ENCODE results near the gene PRKCH.

Gene PRKCH

DNA sequence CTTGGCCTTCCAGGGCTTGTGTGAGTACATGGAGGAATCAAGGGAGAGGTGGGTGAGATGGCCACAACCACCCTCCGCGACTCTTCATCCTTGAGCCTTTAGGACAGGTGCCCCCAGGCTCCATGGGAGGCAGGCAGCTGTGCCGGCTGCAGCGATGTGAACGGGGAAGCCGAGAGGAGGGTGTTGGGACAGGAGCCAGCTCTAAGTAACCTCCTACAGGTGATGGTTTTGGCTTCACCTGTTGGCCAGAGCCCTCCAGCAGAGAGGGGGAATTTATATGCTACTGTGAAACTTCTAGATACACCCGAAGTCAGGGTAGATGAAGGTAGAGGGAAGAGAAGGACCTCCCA is 241.8 kb downstream of the PRKCH start:
- DNase-seq (ENCODE audit: low read depth), result no peak
- H3K4me3 ChIP-seq (ENCODE audit: low read depth, low read length), result no peak overlapping the region
- TF ChIP-seq, protein P1, sequence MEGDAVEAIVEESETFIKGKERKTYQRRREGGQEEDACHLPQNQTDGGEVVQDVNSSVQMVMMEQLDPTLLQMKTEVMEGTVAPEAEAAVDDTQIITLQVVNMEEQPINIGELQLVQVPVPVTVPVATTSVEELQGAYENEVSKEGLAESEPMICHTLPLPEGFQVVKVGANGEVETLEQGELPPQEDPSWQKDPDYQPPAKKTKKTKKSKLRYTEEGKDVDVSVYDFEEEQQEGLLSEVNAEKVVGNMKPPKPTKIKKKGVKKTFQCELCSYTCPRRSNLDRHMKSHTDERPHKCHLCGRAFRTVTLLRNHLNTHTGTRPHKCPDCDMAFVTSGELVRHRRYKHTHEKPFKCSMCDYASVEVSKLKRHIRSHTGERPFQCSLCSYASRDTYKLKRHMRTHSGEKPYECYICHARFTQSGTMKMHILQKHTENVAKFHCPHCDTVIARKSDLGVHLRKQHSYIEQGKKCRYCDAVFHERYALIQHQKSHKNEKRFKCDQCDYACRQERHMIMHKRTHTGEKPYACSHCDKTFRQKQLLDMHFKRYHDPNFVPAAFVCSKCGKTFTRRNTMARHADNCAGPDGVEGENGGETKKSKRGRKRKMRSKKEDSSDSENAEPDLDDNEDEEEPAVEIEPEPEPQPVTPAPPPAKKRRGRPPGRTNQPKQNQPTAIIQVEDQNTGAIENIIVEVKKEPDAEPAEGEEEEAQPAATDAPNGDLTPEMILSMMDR (IDR thresholded peaks at IDR 0.05; ENCODE audit: low read depth, low read length, missing control alignments), result no peak

DNA sequence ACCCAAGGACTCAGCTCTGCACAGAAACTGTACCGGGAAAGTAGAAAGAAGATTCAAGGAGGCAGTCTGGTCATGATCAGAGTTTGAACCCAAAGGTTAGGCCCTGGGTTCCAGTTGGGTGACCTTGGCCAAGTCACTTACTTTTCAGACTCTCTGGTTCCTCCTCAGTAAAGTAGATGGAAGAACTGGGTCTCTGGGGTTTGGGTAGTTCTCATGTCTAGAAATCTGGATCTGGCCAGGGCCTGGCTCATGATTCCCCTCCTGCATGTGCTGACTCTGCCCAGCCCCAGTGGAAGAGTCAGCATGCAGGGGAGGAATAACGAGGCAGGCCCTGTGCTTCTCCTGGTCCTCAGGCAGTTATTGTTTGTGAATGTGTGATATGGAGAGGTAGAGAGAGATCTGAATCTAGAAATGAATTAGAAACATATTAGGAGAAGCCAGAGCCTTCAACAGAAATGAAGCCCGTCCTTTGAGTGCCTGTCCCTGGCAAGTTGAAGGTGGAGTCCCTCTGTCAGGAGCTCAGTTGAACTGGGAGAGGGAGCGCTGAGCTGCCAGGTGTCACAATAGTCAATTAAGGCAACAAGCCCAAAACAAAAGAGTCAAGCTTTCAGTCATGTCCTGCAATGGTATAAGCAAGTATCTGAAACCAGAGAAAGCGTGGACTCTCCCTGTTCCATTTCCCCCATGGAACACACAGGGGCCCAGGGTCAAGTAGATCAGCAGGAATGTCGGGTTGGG is 242.7 kb downstream of the PRKCH start:
- TF ChIP-seq, protein P1 (IDR thresholded peaks at IDR 0.05; ENCODE audit: low read depth, low read length, missing control alignments), result no peak
- no peak for DNase-seq (ENCODE audit: low read depth)
- no peak overlapping the region for H3K4me3 ChIP-seq (ENCODE audit: low read depth, low read length)

DNA sequence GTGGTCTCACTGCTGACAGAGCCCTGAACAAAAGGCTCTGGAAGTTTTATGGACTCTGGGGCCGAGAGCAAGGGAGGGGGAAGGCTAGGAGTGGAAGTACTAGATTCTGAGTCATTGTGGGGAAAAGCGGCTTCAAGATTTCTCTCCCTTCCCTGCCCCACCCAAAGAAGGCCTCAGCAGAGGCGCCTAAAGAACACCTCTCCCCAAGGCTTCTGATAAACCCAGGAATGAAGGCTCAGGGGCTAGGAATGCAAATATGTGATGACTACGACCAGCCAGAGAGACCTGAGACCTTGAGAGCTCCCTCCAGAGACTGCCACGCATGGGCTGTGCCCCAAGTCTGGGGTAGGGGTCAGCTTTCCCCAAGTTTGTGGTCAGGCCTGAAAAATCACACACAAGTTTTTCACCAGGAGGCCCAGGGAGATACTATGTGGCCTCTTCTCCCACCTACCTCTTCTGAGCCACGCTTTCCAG is 243.3 kb downstream of the PRKCH start:
- no peak overlapping the region for H3K4me3 ChIP-seq (ENCODE audit: low read depth, low read length)
- TF ChIP-seq, protein P1 (IDR thresholded peaks at IDR 0.05; ENCODE audit: low read depth, low read length, missing control alignments), result no peak
- no peak for DNase-seq (ENCODE audit: low read depth)

DNA sequence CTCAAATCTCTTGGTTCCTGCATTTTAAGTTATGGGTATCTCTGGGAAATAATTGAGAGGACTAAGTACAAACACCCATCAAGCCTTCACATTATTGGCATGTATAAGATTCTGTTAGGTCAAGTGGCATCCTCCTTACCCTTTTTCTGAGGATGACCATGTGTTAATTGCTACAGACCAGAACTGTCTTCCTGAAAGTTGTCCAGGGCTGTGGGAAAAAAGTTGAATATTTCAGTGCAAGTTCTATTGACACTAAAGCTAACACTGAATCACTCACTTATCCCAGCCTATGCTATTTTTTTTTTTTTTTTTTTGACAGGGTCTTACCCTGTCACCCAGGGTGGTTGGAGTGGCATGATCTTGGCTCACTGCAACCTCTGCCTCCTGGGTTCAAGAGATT is 243.8 kb downstream of the PRKCH start:
- TF ChIP-seq, protein P1 (IDR thresholded peaks at IDR 0.05; ENCODE audit: low read depth, low read length, missing control alignments), result no peak
- no peak overlapping the region for H3K4me3 ChIP-seq (ENCODE audit: low read depth, low read length)
- DNase-seq (ENCODE audit: low read depth), result no peak

DNA sequence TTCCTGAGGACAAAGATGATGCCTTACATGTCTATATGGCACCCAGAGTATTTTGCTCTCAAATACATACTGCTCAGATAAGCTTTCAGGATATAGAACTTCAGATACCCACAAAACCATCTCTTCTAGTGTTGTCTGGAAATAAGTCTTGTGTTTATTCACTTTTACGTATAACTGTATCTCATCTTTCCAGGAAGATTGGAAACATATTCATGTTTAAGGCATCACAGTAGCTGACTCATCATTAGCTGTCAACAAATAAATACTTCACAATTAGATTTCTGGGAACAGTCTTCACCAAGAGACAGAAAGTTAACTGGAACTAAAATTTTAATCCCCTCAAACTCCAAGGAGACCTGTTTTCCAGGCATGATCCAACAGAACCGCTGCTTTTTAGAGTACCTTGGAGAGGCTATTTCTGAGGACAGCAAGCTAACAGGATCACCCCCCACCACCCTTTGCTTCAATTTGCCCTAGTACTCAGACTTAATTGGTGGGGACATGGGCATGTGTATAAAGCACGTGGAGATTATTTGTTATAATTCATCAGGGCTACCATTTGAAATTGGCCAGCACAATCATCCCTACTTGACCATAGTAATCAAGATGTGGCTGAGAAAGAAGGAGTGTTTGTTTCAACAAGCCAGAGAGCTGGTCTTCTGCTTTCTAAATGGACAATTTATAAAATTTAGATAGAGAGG is 244.6 kb downstream of the PRKCH start:
- H3K4me3 ChIP-seq (ENCODE audit: low read depth, low read length), result no peak overlapping the region
- TF ChIP-seq, protein P1 (IDR thresholded peaks at IDR 0.05; ENCODE audit: low read depth, low read length, missing control alignments), result no peak
- no peak for DNase-seq (ENCODE audit: low read depth)

DNA sequence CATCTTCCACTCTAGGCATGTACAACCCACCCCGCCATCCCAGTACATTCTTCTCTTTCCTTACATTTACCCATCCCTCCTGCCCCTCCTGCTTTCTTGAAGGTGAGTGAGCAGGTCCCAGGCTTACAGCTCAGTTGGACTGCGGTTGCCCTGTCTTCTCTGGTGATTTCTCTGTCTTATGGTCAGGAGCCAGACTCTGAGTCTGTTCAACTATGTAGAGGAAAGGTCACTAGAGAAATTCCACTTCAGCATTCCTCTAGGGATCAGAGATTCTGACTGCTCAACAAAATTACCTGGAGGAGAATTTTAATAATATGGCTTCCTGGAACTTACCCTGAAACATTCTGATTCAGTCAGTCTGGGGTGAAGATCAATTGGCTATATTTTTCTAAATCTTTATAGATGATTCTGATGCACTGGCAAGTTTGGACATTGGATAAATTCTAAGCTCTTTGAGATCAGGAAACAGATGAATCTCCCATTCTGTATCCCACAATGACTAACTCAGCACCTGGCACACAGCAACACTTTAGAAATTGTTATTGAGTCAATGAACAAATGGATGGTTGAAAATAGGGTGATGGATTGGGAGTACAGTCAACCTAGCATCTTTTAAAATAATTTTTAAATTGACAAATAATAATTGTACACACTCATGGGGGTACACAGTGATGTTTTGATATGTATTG is 245.3 kb downstream of the PRKCH start:
- no peak for DNase-seq (ENCODE audit: low read depth)
- no peak overlapping the region for H3K4me3 ChIP-seq (ENCODE audit: low read depth, low read length)
- TF ChIP-seq, protein P1 (IDR thresholded peaks at IDR 0.05; ENCODE audit: low read depth, low read length, missing control alignments), result no peak
